Testis (tissue), 3 donors: ENCODE data around the gene PTPRD. TPM values are rescaled to one million over a fixed set of nuclear protein-coding genes. Genes with fewer than 3 reads are reported as not detected.

Source experiments
- DNase-seq: peaks from one replicate; pipeline ENCODE4 v3.0.0-alpha.2; 2019
- H3K27ac ChIP-seq, 2 donors: fragments of 200-600 bp; sonication (generic); one replicate each; pipeline ENCODE4 v1.5.1; 2019
- H3K27me3 ChIP-seq: fragments of 200-600 bp; sonication (generic); one replicate; pipeline ENCODE4 v1.5.1; 2019
- H3K36me3 ChIP-seq: fragments of 200-600 bp; sonication (generic); one replicate; pipeline ENCODE4 v1.5.1; 2017; ENCODE audit warnings: low read depth; ENCODE audit errors: missing control alignments
- H3K4me1 ChIP-seq: fragments of 200-600 bp; sonication (generic); one replicate; pipeline ENCODE4 v1.5.1; 2019
- H3K4me3 ChIP-seq, 2 donors: fragments of 200-600 bp; sonication (generic); one replicate each; pipeline ENCODE4 v1.5.1; 2017 to 2019
- H3K9me3 ChIP-seq: fragments of 200-600 bp; sonication (generic); one replicate; pipeline ENCODE4 v1.5.1; 2017
- CTCF ChIP-seq, 3 experiments: fragments of 450-650 bp in 2 of 3; fragments of 200-600 bp in 1 of 3; sonication (generic) in 1 of 3; IDR thresholded peaks; one replicate each; pipeline ENCODE4 v1.5.1; 2016 to 2019; ENCODE audit warnings: antibody characterized with exemption in 3 of 3, mild to moderate bottlenecking in 2 of 3, moderate library complexity in 1 of 3
- POLR2A ChIP-seq: fragments of 450-650 bp; IDR thresholded peaks from one replicate; pipeline ENCODE4 v1.6.1; 2017; ENCODE audit warnings: antibody characterized with exemption, mild to moderate bottlenecking, moderate library complexity
- WGBS, 2 donors: methylation state at CpG; one replicate each; pipeline ENCODE4 v1.1.5; 2018; 5-methylcytosine and 5-hydroxymethylcytosine counted together
- intact Hi-C: fragments of 100-400 bp; cut with DNase I; formaldehyde crosslinking; loops from one replicate; pipeline ENCODE4 v1.15.1; 2023; ENCODE audit warnings: low total_unique reads
- polyA plus RNA-seq: library from polyadenylated mRNA; stranded (reverse); fragments of 350-450 nt; fragmentation: Illumina TruSeq; extraction: RNeasy Lipid Tissue Mini Kit (QIAGEN cat#74804); gene quantifications from one replicate; pipeline ENCODE4 v1.2.3, GENCODE V29; 2014; ENCODE audit warnings: low read depth, low replicate concordance; ENCODE audit not compliant: insufficient read depth
- total RNA-seq, 2 donors: library from RNA; depleted of rRNA; stranded (reverse); fragments of >200 nt; gene quantifications; one replicate each; pipeline ENCODE4 v1.2.3, GENCODE V29; 2016

Gene PTPRD
- total and polyA plus RNA-seq, 3 donors from 2014 or later, result 15.4 to 33.6 (median 32.5) TPM

DNA sequence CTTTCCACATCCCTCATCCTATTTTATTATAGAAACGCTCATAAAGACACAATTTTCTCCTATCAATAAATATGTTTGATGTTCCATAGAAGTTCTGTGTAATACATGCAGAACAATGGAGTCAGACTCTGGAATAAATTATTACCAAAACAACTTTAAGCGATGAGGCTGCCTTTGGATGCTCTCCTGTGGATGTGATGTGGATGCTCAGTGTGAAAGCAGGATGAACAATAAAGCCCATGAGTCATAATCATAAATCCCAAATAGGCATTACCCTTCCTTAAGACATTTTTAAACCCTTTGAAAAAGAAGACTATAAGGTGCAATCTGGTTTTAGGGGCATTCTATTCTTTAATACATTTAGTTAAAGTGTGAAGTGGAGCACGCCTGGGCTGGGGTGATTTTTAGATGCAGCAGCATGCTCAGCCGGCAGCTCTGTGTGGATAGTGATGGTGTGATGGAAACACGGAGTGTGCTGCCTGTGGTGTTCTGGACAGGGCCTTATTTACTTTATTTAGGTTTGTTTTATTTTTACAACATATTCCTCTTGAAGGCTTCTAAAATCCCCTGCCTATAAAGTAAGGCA is 991.4 kb downstream of the PTPRD start:
- WGBS, 2 donors, result 89 to 90% methylated on average over 5 of the region's 5 CpGs
- Histone ChIP-seq H3K4me1 (no peaks in the 10 kb centered on the region), H3K27ac (no peak overlapping the region), H3K4me3 (no peak overlapping the region), H3K27me3 (no peaks in the 10 kb centered on the region), H3K9me3 (no peaks in the 10 kb centered on the region), H3K36me3 (no peaks in the 10 kb centered on the region)
- TF ChIP-seq CTCF (IDR thresholded peaks at IDR 0.05) (no peak), POLR2A (no peak)
- intact Hi-C loops, result no loop called here
- DNase-seq, result no peak

- no peak for DNase-seq
- Histone ChIP-seq H3K36me3 (no peaks in the 10 kb centered on the region), H3K27me3 (no peaks in the 10 kb centered on the region), H3K4me3 (no peak overlapping the region), H3K4me1 (no peaks in the 10 kb centered on the region), H3K9me3 (no peaks in the 10 kb centered on the region), H3K27ac (no peak overlapping the region)
- intact Hi-C loops, result no loop called here
- TF ChIP-seq CTCF (IDR thresholded peaks at IDR 0.05) (no peak), POLR2A (no peak)
- WGBS, 2 donors, result 62 to 84% methylated on average over 2 of the region's 2 CpGs
Observed at GRCh38 chr9:9620736-9621135, 992.1 kb downstream of the PTPRD start.

DNA sequence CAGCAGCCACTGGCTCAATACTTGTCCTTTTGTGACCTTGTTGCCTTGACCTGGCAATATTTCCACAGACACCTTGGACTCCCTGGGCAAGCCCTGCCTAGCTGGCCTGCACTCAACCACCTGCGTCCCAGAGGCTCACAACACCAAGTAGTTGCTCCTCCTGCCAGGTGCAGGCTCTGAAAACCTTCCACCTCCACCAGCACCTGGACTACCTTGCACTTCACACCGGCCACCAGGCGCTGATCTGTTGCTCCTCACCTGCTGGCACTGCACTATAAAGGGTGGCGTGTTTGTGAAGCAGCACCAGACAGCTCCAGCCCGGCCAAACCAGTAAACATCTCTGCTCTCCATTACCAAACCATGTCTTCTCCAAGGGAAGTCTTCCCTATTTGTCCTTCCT is 997.7 kb downstream of the PTPRD start:
- TF ChIP-seq CTCF (IDR thresholded peaks at IDR 0.05) (no peak), POLR2A (no peak)
- no peak overlapping the region for H3K4me3 ChIP-seq
- no peak for DNase-seq
- no peaks in the 10 kb centered on the region for H3K36me3 ChIP-seq
- H3K27ac ChIP-seq, result no peak overlapping the region
- H3K27me3 ChIP-seq, result no peaks in the 10 kb centered on the region
- intact Hi-C loops, result no loop called here
- no peaks in the 10 kb centered on the region for H3K4me1 ChIP-seq
- no peaks in the 10 kb centered on the region for H3K9me3 ChIP-seq
- 93% methylated on average over 4 to 5 of the region's 5 CpGs for WGBS, 2 donors

- intact Hi-C loops, result no loop called here
- Histone ChIP-seq H3K27ac (no peak overlapping the region), H3K4me3 (no peak overlapping the region), H3K4me1 (no peaks in the 10 kb centered on the region), H3K27me3 (no peaks in the 10 kb centered on the region), H3K36me3 (no peaks in the 10 kb centered on the region), H3K9me3 (no peaks in the 10 kb centered on the region)
- 77% methylated on average over 2 of the region's 2 CpGs for WGBS, 2 donors
- no peak for DNase-seq
- TF ChIP-seq CTCF (IDR thresholded peaks at IDR 0.05) (no peak), POLR2A (no peak)
Observed at GRCh38 chr9:9614607-9615006, 998.2 kb downstream of the PTPRD start.

DNA sequence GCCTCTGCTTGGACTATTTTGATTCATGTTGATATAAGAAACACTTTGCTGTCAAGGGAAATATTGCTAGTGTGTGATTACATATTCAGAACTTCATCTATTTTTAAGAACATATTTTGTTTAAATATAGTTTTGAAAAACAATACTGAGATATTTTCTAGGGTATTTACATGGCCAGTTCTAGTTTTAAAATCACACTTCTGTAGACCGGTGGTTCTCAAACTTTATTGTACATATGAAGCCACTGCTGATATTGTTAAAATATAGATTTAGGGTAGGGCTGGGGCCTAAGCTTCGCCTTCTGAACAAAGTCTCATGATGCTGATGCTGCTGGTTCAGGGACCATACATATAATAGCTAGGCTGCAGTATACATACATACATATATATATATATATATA is 1000.0 kb downstream of the PTPRD start:
- Histone ChIP-seq H3K27me3 (no peaks in the 10 kb centered on the region), H3K27ac (no peak overlapping the region), H3K4me3 (no peak overlapping the region), H3K4me1 (no peaks in the 10 kb centered on the region), H3K36me3 (no peaks in the 10 kb centered on the region), H3K9me3 (no peaks in the 10 kb centered on the region)
- intact Hi-C loops, result no loop called here
- WGBS, 2 donors, result 90 to 95% methylated on average over 2 of the region's 2 CpGs
- no peak for DNase-seq
- TF ChIP-seq CTCF (IDR thresholded peaks at IDR 0.05) (no peak), POLR2A (no peak)
